Activated T-cell treated with anti-CD3 and anti-CD28 coated beads for 48 hours (primary cell): Measurements from ENCODE around the gene MRPS34.
A peak's percentile ranks its signal among the peaks of the same experiment; 100 is the strongest.

Source experiments
- DNase-seq: peaks from one replicate; pipeline ENCODE4 v3.0.0-alpha.2; 2020; ENCODE audit warnings: low read depth

The MRPS34 gene

GRCh38 chr16:1781254-1781653, 8.3 kb upstream of the MRPS34 start:
- DNase-seq, result no peak

- no peak for DNase-seq
These were observed 7.7 kb upstream of the MRPS34 start for GRCh38 chr16:1780677-1781072.

GRCh38 chr16:1779741-1780676, 7.1 kb upstream of the MRPS34 start:
- DNase-seq, result no peak

GRCh38 chr16:1779234-1779701, 6.3 kb upstream of the MRPS34 start:
- no peak for DNase-seq

- no peak for DNase-seq
These were observed 5.6 kb upstream of the MRPS34 start for GRCh38 chr16:1778200-1779179.

- DNase-seq, result no peak
These were observed 4.7 kb upstream of the MRPS34 start for GRCh38 chr16:1777375-1778199.

GRCh38 chr16:1776991-1777374, 4.0 kb upstream of the MRPS34 start:
- DNase-seq, result no peak

- no peak for DNase-seq
These were observed 3.7 kb upstream of the MRPS34 start for GRCh38 chr16:1776672-1776955.

GRCh38 chr16:1775846-1776671, 3.1 kb upstream of the MRPS34 start:
- DNase-seq, result no peak

GRCh38 chr16:1775006-1775845, 2.3 kb upstream of the MRPS34 start:
- DNase-seq, result no peak

GRCh38 chr16:1774448-1774780, 1.5 kb upstream of the MRPS34 start:
- DNase-seq, result no peak

GRCh38 chr16:1773703-1774447, 941 bp upstream of the MRPS34 start:
- DNase-seq, result no peak

GRCh38 chr16:1772362-1772907, 499 bp downstream of the MRPS34 start, which contains the start of gene EME2:
Gene EME2 (plus strand): TSS chr16:1772810. CDS start chr16:1773228, 418 bp downstream.
- DNase-seq, result peak; percentile 53

- DNase-seq, result no peak
These were observed 1.0 kb downstream of the MRPS34 start for GRCh38 chr16:1771864-1772361.

- DNase-seq, result peak; percentile 79
These were observed 1.6 kb downstream of the MRPS34 start, which contains the start of gene NME3 for GRCh38 chr16:1771188-1771863. Gene NME3 (minus strand): TSS chr16:1771543. CDS start chr16:1771534, 9 bp downstream.

- peak; percentile 46 for DNase-seq
These were observed 2.4 kb downstream of the MRPS34 start for GRCh38 chr16:1770328-1771187.
